ENCODE measurements around the gene OR2F2. TPM values are rescaled to one million over a fixed set of nuclear protein-coding genes. Genes with fewer than 3 reads are reported as not detected.
A peak's percentile ranks its signal among the peaks of the same experiment; 100 is the strongest.

OR2F2 gene
- total and polyA plus RNA-seq, 2 experiments from 2014 or later = not detected

DNA sequence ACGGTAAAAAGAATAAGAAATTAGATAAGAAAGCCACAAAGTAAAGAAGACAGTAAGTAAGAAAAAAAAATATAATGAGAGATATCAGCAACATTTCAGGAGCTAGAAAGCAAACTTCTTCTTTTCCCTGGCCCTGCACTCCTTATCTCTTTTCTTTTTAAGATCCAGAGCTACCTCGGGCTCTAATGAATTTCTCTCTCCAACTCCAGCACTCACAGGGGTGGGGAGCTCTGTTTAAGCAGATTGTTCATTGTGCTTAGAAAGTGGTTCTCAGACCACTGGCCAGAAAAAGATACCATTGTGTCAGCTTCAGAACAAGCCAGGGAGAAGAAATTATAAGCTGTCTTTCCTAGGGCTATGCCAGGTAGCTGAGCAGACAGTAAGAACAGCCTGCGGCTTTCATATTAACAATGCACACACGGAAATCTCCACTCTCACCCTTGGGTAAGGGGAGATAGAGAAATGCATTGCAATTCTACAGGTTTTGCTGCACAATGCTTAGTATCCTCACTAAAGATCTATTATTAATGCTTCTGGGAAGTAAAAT is 38.9 kb downstream of the OR2F2 start:
- 81% methylated on average over 4 of the region's 4 CpGs for WGBS, 2 experiments (ENCODE audit: low coverage in 1 of 2, low lambda C conversion rate in 2 of 2, missing lambda C conversion rate in 2 of 2)
- peak overlapping the region; percentile 20; the same call in 1 of the 2 replicates for H2AFZ ChIP-seq
- DNase-seq = no peak

DNA sequence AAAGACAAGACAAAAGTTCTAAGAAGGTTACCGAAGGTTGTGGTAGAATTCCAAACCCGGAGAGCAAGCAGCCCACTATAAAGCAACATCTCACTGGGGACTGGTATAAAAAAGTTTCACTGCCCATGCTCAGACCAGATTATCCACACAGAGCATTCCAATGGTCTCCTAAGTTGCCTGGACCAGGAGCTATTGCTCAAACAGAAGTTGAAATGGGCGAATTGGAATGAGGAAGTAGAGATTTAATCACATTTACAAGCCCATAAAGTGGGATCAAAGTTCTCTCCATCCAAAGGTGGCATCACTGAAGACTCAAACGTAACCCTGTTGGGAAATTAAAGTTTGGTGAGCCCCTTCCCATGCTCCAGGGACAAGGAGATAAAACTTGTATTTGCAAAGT is 39.4 kb downstream of the OR2F2 start:
- Histone ChIP-seq H3K79me2 (ENCODE audit: insufficient read depth) (no peaks in the 10 kb centered on the region), H3K27me3 (replicated peaks; ENCODE audit: insufficient read depth) (no peaks in the 10 kb centered on the region), H4K20me1 (ENCODE audit: insufficient read depth) (no peaks in the 10 kb centered on the region), H2AFZ (0 out of 2 replicates have a peak overlapping the region, but pooled peaks have one; percentile 20), H3K27ac (no peak overlapping the region), H3K9me2 (ENCODE audit: insufficient read depth) (no peaks in the 10 kb centered on the region), H3K9ac (no peak overlapping the region), H3F3A (ENCODE audit: insufficient read depth) (peaks cover 11% of the 10 kb centered on the region), H3K36me3 (ENCODE audit: low read depth) (no peaks in the 10 kb centered on the region), H3K4me2 (ENCODE audit: unreplicated experiment) (no peak overlapping the region), H3K9me3 (ENCODE audit: low read depth) (no peaks in the 10 kb centered on the region), H3K4me3 (no peak overlapping the region), H3K4me1 (ENCODE audit: insufficient read depth) (peaks cover 11% of the 10 kb centered on the region)
- TF ChIP-seq EZH2phosphoT487 (IDR thresholded peaks at IDR 0.05; ENCODE audit: insufficient read depth, low read depth) = no peak
- no peak for TF ChIP-seq EZH2 (IDR thresholded peaks at IDR 0.05; ENCODE audit: insufficient read depth, poor library complexity, severe bottlenecking)
- WGBS, 2 experiments (ENCODE audit: low coverage in 1 of 2, low lambda C conversion rate in 2 of 2, missing lambda C conversion rate in 2 of 2) = 67 to 71% methylated on average over 4 of the region's 4 CpGs
- peak; percentile 48 for DNase-seq
- in situ Hi-C loops (cut with MboI) = no loop called here

More for the DNA sequence above, 38.9 kb downstream of the OR2F2 start:
- no peaks in the 10 kb centered on the region for H3K9me3 ChIP-seq (ENCODE audit: low read depth)
- no peak overlapping the region for H3K4me3 ChIP-seq
- in situ Hi-C loops (cut with MboI) = no loop called here
- H3K9ac ChIP-seq = no peak overlapping the region
- peaks cover 6% of the 10 kb centered on the region for H3F3A ChIP-seq (ENCODE audit: insufficient read depth)
- H3K4me2 ChIP-seq (ENCODE audit: unreplicated experiment) = no peak overlapping the region
- H3K9me2 ChIP-seq (ENCODE audit: insufficient read depth) = no peaks in the 10 kb centered on the region
- H3K27me3 ChIP-seq (replicated peaks; ENCODE audit: insufficient read depth) = no peaks in the 10 kb centered on the region
- no peaks in the 10 kb centered on the region for H4K20me1 ChIP-seq (ENCODE audit: insufficient read depth)
- H3K4me1 ChIP-seq (ENCODE audit: insufficient read depth) = peaks cover 6% of the 10 kb centered on the region
- no peak for TF ChIP-seq EZH2phosphoT487 (IDR thresholded peaks at IDR 0.05; ENCODE audit: insufficient read depth, low read depth)
- TF ChIP-seq EZH2 (IDR thresholded peaks at IDR 0.05; ENCODE audit: insufficient read depth, poor library complexity, severe bottlenecking) = no peak
- no peaks in the 10 kb centered on the region for H3K36me3 ChIP-seq (ENCODE audit: low read depth)
- no peak overlapping the region for H3K27ac ChIP-seq
- H3K79me2 ChIP-seq (ENCODE audit: insufficient read depth) = no peaks in the 10 kb centered on the region

DNA sequence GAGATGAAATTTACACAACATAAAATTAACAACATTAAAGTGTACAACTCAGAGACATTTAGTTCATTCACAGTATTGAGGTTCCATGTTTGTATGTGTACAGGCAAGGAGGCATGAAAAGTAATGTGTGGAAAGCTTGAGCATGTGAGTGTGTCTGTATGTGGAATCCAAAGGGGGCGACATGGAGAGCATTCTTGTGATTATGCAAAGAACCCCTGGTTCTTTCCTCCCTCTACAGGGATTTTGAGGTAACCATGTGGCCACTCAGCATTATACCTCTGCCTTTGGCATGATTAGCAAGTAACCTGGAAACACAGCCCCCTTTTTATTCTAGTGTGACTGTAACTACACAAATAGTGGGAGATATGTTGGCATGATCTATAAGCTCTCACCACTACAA is 40.6 kb downstream of the OR2F2 start:
- H2AFZ ChIP-seq = no peak overlapping the region
- no peak overlapping the region for H3K4me2 ChIP-seq (ENCODE audit: unreplicated experiment)
- peaks cover 23% of the 10 kb centered on the region for H3K4me1 ChIP-seq (ENCODE audit: insufficient read depth)
- no peak overlapping the region for H3K9ac ChIP-seq
- H3F3A ChIP-seq (ENCODE audit: insufficient read depth) = peaks cover 20% of the 10 kb centered on the region
- H3K27ac ChIP-seq = no peak overlapping the region
- H4K20me1 ChIP-seq (ENCODE audit: insufficient read depth) = no peaks in the 10 kb centered on the region
- no peaks in the 10 kb centered on the region for H3K9me2 ChIP-seq (ENCODE audit: insufficient read depth)
- H3K79me2 ChIP-seq (ENCODE audit: insufficient read depth) = no peaks in the 10 kb centered on the region
- no peak overlapping the region for H3K4me3 ChIP-seq
- H3K36me3 ChIP-seq (ENCODE audit: low read depth) = no peaks in the 10 kb centered on the region
- TF ChIP-seq EZH2phosphoT487 (IDR thresholded peaks at IDR 0.05; ENCODE audit: insufficient read depth, low read depth) (no peak), EZH2 (IDR thresholded peaks at IDR 0.05; ENCODE audit: insufficient read depth, poor library complexity, severe bottlenecking) (no peak)
- WGBS, 2 experiments (ENCODE audit: low coverage in 1 of 2, low lambda C conversion rate in 2 of 2, missing lambda C conversion rate in 2 of 2) = 85 to 89% methylated on average over 1 of the region's 1 CpG
- H3K27me3 ChIP-seq (replicated peaks; ENCODE audit: insufficient read depth) = no peaks in the 10 kb centered on the region
- no peaks in the 10 kb centered on the region for H3K9me3 ChIP-seq (ENCODE audit: low read depth)
- DNase-seq = peak; percentile 10
- in situ Hi-C loops (cut with MboI) = no loop called here

DNA sequence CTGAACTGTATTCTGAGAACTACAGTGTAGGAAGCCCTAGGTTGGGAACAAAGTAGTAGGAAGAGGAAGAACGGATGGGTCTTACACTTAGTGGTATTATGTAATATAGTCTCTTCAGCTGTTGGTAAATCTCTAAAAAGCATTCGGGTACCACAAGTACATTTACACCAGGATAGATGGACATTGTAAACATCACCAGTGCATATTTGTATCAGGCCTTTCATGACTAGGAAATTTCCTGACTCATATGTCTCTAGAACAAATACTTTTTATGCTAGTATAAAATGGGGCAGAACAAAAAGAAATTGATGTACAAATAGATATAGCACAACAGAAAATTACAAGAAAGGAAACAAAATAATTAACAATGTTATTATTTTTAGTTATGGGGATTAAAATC is 43.6 kb downstream of the OR2F2 start:
- H3K4me3 ChIP-seq = no peak overlapping the region
- TF ChIP-seq EZH2phosphoT487 (IDR thresholded peaks at IDR 0.05; ENCODE audit: insufficient read depth, low read depth) = no peak
- no peak for TF ChIP-seq EZH2 (IDR thresholded peaks at IDR 0.05; ENCODE audit: insufficient read depth, poor library complexity, severe bottlenecking)
- no peaks in the 10 kb centered on the region for H4K20me1 ChIP-seq (ENCODE audit: insufficient read depth)
- no peaks in the 10 kb centered on the region for H3K36me3 ChIP-seq (ENCODE audit: low read depth)
- peaks cover 28% of the 10 kb centered on the region for H3K4me1 ChIP-seq (ENCODE audit: insufficient read depth)
- in situ Hi-C loops (cut with MboI) = no loop called here
- H3K27me3 ChIP-seq (replicated peaks; ENCODE audit: insufficient read depth) = no peaks in the 10 kb centered on the region
- no peak overlapping the region for H2AFZ ChIP-seq
- peak overlapping the region; percentile 33 for H3K4me2 ChIP-seq (ENCODE audit: unreplicated experiment)
- 0 out of 2 replicates have a peak overlapping the region, but pooled peaks have one; percentile 22 for H3K27ac ChIP-seq
- H3F3A ChIP-seq (ENCODE audit: insufficient read depth) = peaks cover 20% of the 10 kb centered on the region
- H3K9me3 ChIP-seq (ENCODE audit: low read depth) = no peaks in the 10 kb centered on the region
- WGBS, 2 experiments (ENCODE audit: low coverage in 1 of 2, low lambda C conversion rate in 2 of 2, missing lambda C conversion rate in 2 of 2) = 51 to 56% methylated on average over 2 of the region's 2 CpGs
- H3K9me2 ChIP-seq (ENCODE audit: insufficient read depth) = no peaks in the 10 kb centered on the region
- no peaks in the 10 kb centered on the region for H3K79me2 ChIP-seq (ENCODE audit: insufficient read depth)
- H3K9ac ChIP-seq = no peak overlapping the region
- DNase-seq = peak; percentile 42
